PFSK-1 (cell line): ENCODE results near the gene CLASP2.

Experiments
- FOXP2 ChIP-seq: optimal IDR thresholded peaks from 2 replicates; pipeline ENCODE3; 2011; ENCODE audit warnings: borderline replicate concordance, control low read depth, inconsistent platforms; ENCODE audit not compliant: insufficient read depth; ENCODE audit errors: extremely low read length, extremely low read depth
- POLR2AphosphoS5 ChIP-seq: IDR thresholded peaks from 2 replicates; pipeline ENCODE4 v1.6.1; 2012; ENCODE audit warnings: low read depth, mild to moderate bottlenecking, control low read depth, low read length, moderate library complexity
- SIN3A ChIP-seq: IDR thresholded peaks from 2 replicates; pipeline ENCODE4 v1.6.1; 2012; ENCODE audit warnings: mild to moderate bottlenecking, low read length, moderate library complexity, borderline replicate concordance; ENCODE audit not compliant: insufficient read depth
- TAF1 ChIP-seq: IDR thresholded peaks from 2 replicates; pipeline ENCODE4 v1.6.1; 2012; ENCODE audit warnings: low read length, control low read depth, borderline replicate concordance; ENCODE audit not compliant: insufficient read depth
- TF ChIP-seq, protein P1 (sequence below), 2 experiments: IDR thresholded peaks; 2 replicates each; pipeline versions ENCODE4 v1.6.1 to v1.8.0; 2011 to 2012; ENCODE audit warnings: low read depth in 2 of 2, low read length in 2 of 2, control low read depth in 1 of 2, inconsistent platforms in 1 of 2, mild to moderate bottlenecking in 1 of 2, moderate library complexity in 1 of 2; ENCODE audit not compliant: insufficient read depth in 1 of 2

CLASP2 gene

DNA sequence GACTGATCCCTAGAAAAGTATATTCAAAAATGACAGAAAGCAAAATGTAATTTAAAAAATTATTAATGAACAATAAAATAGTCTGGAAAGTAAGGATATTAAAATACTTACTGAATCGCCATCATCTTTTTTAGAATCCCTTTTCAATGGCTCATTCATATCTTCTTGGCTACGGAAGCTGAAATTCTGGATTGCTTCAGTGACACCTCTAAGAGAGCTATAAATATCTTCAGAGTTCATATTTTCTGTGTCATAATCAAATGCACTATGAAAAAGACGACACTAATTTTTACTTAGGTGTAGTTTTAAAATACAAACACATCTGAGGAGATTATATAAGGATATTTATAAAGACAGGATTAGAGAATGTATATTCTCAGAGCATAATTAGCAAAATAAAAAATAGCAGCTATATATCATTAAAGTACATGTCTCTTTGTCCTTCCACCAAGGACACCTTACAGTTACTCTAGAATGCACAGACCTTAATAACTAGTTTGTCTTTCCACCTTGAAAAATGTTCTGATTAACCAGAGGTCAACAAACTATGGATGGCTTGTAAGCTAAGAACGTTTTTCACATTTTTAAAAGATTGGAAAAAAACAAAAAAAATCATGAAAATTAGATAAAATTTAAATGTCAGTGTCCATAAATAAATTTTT lies 179.2 kb downstream of the CLASP2 start:
- TF ChIP-seq POLR2AphosphoS5 (no peak), FOXP2 (no peak), SIN3A (no peak), TAF1 (no peak)
- TF ChIP-seq, protein P1, sequence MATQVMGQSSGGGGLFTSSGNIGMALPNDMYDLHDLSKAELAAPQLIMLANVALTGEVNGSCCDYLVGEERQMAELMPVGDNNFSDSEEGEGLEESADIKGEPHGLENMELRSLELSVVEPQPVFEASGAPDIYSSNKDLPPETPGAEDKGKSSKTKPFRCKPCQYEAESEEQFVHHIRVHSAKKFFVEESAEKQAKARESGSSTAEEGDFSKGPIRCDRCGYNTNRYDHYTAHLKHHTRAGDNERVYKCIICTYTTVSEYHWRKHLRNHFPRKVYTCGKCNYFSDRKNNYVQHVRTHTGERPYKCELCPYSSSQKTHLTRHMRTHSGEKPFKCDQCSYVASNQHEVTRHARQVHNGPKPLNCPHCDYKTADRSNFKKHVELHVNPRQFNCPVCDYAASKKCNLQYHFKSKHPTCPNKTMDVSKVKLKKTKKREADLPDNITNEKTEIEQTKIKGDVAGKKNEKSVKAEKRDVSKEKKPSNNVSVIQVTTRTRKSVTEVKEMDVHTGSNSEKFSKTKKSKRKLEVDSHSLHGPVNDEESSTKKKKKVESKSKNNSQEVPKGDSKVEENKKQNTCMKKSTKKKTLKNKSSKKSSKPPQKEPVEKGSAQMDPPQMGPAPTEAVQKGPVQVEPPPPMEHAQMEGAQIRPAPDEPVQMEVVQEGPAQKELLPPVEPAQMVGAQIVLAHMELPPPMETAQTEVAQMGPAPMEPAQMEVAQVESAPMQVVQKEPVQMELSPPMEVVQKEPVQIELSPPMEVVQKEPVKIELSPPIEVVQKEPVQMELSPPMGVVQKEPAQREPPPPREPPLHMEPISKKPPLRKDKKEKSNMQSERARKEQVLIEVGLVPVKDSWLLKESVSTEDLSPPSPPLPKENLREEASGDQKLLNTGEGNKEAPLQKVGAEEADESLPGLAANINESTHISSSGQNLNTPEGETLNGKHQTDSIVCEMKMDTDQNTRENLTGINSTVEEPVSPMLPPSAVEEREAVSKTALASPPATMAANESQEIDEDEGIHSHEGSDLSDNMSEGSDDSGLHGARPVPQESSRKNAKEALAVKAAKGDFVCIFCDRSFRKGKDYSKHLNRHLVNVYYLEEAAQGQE (IDR thresholded peaks at IDR 0.05; ENCODE audit: insufficient read depth in 1 of 2, low read depth in 2 of 2, low read length in 2 of 2), result no peak

DNA sequence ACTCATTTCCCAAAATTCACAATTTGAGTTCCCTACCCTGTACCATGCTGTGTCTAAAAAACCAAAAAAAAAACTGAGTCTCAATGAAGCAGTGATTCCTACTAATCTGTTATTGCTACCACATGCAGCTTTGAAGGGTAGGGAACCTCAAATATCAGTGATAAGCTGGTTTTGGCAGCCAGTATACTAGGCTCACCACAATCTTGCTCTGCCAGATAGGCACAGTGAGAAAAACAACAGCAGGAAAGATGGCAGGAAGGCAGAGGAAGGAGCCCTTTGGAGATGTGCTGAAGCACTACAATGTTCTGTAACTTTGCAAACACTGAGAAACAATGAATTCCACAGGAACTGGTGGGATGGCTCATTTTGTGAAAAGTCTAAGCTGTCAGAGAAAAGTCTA lies 180.9 kb downstream of the CLASP2 start:
- TF ChIP-seq POLR2AphosphoS5 (no peak), SIN3A (no peak), FOXP2 (no peak)
- TF ChIP-seq, protein P1 (IDR thresholded peaks at IDR 0.05; ENCODE audit: insufficient read depth in 1 of 2, low read depth in 2 of 2, low read length in 2 of 2), result no peak

DNA sequence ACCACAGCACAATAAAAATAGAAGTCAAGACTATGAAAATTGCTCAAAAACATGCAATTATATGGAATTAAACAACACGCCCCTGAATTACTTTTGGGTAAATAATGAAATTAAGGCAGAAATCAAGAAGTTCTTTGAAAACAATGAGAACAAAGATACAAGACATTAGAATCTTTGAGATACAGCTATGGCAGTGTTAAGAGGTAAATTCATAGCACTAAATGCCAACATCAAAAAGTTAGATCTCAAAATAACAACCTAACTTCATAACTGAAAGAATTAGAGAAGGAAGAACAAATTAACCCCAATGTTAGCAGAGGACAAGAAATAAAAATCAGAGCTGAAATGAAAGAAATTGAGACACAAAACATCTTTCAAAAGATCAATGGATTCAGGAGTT lies 191.3 kb downstream of the CLASP2 start:
- no peak for TF ChIP-seq POLR2AphosphoS5
- no peak for TF ChIP-seq SIN3A
- no peak for TF ChIP-seq TAF1
- TF ChIP-seq FOXP2, result no peak
- TF ChIP-seq, protein P1 (IDR thresholded peaks at IDR 0.05; ENCODE audit: insufficient read depth in 1 of 2, low read depth in 2 of 2, low read length in 2 of 2), result no peak

DNA sequence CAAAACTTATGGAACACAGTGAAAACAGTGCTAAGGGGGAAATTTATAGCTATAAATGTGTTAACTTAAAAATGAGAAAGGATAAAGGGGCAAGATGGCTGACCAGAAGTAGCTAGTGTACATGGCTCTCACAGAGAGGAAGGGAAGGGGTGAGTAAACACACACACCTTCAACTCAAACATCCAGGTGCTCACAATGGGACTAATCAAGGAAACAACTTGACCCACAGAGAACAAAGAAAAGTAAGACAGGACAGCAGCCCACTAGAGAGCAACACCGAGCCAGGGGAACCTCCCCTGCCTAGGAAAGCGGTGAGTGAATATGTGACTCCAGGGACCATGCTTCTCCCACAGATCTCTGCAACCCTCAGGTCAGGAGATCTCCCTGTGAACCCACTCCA lies 192.8 kb downstream of the CLASP2 start:
- no peak for TF ChIP-seq TAF1
- no peak for TF ChIP-seq FOXP2
- TF ChIP-seq POLR2AphosphoS5, result no peak
- TF ChIP-seq SIN3A, result no peak

DNA sequence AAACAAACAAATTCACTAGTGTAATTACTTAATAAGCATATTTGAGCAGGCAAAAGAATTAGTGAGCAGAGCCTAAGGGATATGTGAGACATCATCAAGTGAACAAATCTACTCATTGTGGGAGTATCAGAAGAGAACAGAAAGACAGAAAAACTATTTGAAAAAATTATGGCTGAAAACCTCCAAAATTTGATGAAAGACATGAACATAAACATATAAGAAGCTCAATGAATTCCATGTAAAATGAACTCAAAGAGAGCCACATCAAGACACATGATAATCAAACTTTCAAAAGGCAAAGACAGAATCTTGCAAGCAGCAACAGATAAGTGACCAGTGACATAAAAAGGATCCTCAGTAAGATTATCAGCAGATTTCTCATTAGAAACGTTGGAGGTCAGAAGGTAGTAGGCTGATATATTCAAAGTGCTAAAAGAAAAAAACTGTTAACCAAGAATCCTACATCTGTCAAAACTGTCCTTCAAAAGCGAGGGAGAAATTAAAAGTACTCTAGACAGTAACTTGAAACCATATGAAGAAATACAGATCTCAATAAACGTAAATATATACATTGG lies 194.9 kb downstream of the CLASP2 start:
- TF ChIP-seq, protein P1 (IDR thresholded peaks at IDR 0.05; ENCODE audit: insufficient read depth in 1 of 2, low read depth in 2 of 2, low read length in 2 of 2), result no peak
- TF ChIP-seq POLR2AphosphoS5 (no peak), FOXP2 (no peak), TAF1 (no peak), SIN3A (no peak)
